Liver (tissue), 9 donors: ENCODE data around the gene MTG1. TPM values are rescaled to one million over a fixed set of nuclear protein-coding genes. Genes with fewer than 3 reads are reported as not detected.

ENCODE experiments used
- DNase-seq: peaks from one replicate; pipeline ENCODE4 v3.0.0-alpha.2; 2017; ENCODE audit warnings: low spot score
- H3K27ac ChIP-seq, 2 donors: one replicate each; pipeline ENCODE4 v1.7.0; 2013; ENCODE audit warnings: inconsistent platforms in 2 of 2, low read length in 2 of 2, control low read depth in 1 of 2, low read depth in 1 of 2, mild to moderate bottlenecking in 1 of 2
- H3K27me3 ChIP-seq, 4 donors: one replicate each; pipeline versions ENCODE4 v1.6.1 to v1.7.0; 2013; ENCODE audit warnings: low read length in 3 of 4, inconsistent platforms in 1 of 4, mild to moderate bottlenecking in 1 of 4, moderate library complexity in 1 of 4; ENCODE audit not compliant: control insufficient read depth in 4 of 4, insufficient read depth in 4 of 4
- H3K36me3 ChIP-seq, 4 donors: one replicate each; pipeline versions ENCODE4 v1.6.1 to v1.7.0; 2013; ENCODE audit warnings: low read length in 3 of 4, mild to moderate bottlenecking in 3 of 4, low read depth in 1 of 4, moderate library complexity in 1 of 4; ENCODE audit not compliant: control insufficient read depth in 4 of 4, insufficient read depth in 3 of 4
- H3K4me1 ChIP-seq, 4 donors: one replicate each; pipeline versions ENCODE4 v1.6.1 to v1.7.0; 2013; ENCODE audit warnings: low read length in 3 of 4, mild to moderate bottlenecking in 3 of 4, moderate library complexity in 1 of 4; ENCODE audit not compliant: control insufficient read depth in 4 of 4, insufficient read depth in 4 of 4
- H3K4me3 ChIP-seq, 3 donors: one replicate each; pipeline versions ENCODE4 v1.6.1 to v1.7.0; 2013; ENCODE audit warnings: low read length in 3 of 3, control low read depth in 1 of 3, low read depth in 1 of 3, mild to moderate bottlenecking in 1 of 3
- H3K9ac ChIP-seq, 2 donors: one replicate each; pipeline ENCODE4 v1.7.0; 2013; ENCODE audit warnings: low read length in 2 of 2, mild to moderate bottlenecking in 2 of 2, moderate library complexity in 2 of 2, control low read depth in 1 of 2, low read depth in 1 of 2
- H3K9me3 ChIP-seq, 4 donors: one replicate each; pipeline versions ENCODE4 v1.6.1 to v1.7.0; 2013; ENCODE audit warnings: low read length in 3 of 4; ENCODE audit not compliant: control insufficient read depth in 4 of 4
- CTCF ChIP-seq: fragments of 150-350 bp; IDR thresholded peaks from 2 replicates; pipeline ENCODE4 v1.5.1; 2017; ENCODE audit warnings: improper control_type of control experiment, low read depth, low read length; ENCODE audit not compliant: missing input control
- EGR1 ChIP-seq, 2 donors: IDR thresholded peaks; 2 replicates each; pipeline ENCODE4 v1.6.1; 2016 to 2018; ENCODE audit warnings: antibody characterized with exemption in 2 of 2, low read depth in 2 of 2
- HNF4A ChIP-seq, 2 donors: conservative IDR thresholded peaks; 2 replicates each; pipeline ENCODE4 v1.6.1; 2016; ENCODE audit warnings: antibody characterized with exemption in 2 of 2, mild to moderate bottlenecking in 2 of 2
- HNF4G ChIP-seq: IDR thresholded peaks from 2 replicates; pipeline ENCODE4 v1.6.1; 2016; ENCODE audit warnings: antibody characterized with exemption
- NR2F2 ChIP-seq: IDR thresholded peaks from 2 replicates; pipeline ENCODE4 v1.6.1; 2016; ENCODE audit warnings: antibody characterized with exemption
- TAF1 ChIP-seq: conservative IDR thresholded peaks from 2 replicates; pipeline ENCODE4 v1.6.1; 2016; ENCODE audit warnings: antibody characterized with exemption, mild to moderate bottlenecking
- YY1 ChIP-seq: IDR thresholded peaks from 2 replicates; pipeline ENCODE4 v1.6.1; 2016; ENCODE audit warnings: antibody characterized with exemption, mild to moderate bottlenecking
- WGBS: extraction: QIAGEN DNeasy Blood & Tissue Kit; methylation state at CpG from one replicate; pipeline ENCODE4 v1.1.7; 2013; 5-methylcytosine and 5-hydroxymethylcytosine counted together
- polyA plus RNA-seq, 2 donors: library from polyadenylated mRNA; stranded (reverse) in 1 of 2; unstranded in 1 of 2; fragments of 200-250 nt in 1 of 2; fragments of >200 nt in 1 of 2; fragmentation: Nextera tagmentation in 1 of 2; extraction: Ambion mirVana in 1 of 2; gene quantifications; one replicate each; pipeline versions ENCODE4 v1.2.1 to v1.2.3, GENCODE V29; 2013 to 2015
- total RNA-seq, 2 donors: library from RNA; depleted of rRNA; stranded (reverse); fragments of >200 nt; gene quantifications; one replicate each; pipeline ENCODE4 v1.2.3, GENCODE V29; 2014
- TF ChIP-seq, protein P1 (sequence below): IDR thresholded peaks from 2 replicates; pipeline ENCODE4 v1.6.1; 2016; ENCODE audit warnings: antibody characterized with exemption, mild to moderate bottlenecking
- TF ChIP-seq, protein P2 (sequence below): IDR thresholded peaks from 2 replicates; pipeline ENCODE4 v1.6.1; 2016; ENCODE audit warnings: antibody characterized with exemption
- donor health status: healthy.
- donor health status: healthy.
- donor health status: healthy.
- donor health status: healthy.
- donor health status: healthy.

MTG1 gene
- total and polyA plus RNA-seq, 4 donors, result 19.4 to 70.6 (median 38.2) TPM

DNA sequence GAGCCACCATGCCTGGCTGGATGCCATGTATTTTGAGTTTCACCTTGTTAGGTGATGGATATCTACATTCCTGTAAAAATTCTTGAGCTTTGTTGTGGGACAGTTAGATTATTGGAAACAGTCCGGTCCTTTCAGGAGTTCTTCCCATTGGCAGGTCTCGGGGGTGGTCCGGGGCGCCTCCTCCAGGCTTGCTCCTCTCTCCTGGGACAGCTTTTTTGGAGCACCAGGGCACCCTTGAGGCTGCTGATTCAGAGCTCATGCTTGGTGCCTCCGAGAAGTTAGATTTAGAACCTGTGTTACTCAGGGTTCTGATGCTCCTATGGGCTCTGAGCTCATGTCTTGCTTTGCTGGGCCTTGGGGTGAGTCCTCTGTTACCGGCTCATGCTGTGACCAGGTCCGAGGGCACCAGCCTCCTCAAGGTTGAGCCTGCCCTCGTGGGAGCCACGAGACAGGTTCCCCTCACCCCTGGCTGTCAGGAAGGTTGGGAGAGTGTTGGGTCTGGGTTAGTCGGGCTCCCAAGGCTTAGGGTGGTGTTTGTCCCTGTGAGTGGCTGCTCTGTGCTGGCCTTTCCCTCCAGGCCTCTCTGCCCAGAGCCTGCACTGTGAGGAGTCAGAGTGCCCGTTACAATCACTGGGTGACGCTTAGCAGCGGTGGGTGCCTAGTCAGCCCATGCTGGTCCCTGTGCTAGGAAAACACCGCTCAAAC is 24.5 kb downstream of the MTG1 start:
- Histone ChIP-seq H3K9ac (no peak overlapping the region), H3K9me3 (no peaks in the 10 kb centered on the region), H3K4me3 (no peak overlapping the region), H3K36me3 (peaks cover 6 to 17% (median 9%) of the 10 kb centered on the region in 4 donors), H3K4me1 (peaks cover 0 to 7% (median 4%) of the 10 kb centered on the region in 4 donors), H3K27ac (no peak overlapping the region), H3K27me3 (peaks cover 0 to 3% (median 0%) of the 10 kb centered on the region in 4 donors)
- TF ChIP-seq, protein P1, sequence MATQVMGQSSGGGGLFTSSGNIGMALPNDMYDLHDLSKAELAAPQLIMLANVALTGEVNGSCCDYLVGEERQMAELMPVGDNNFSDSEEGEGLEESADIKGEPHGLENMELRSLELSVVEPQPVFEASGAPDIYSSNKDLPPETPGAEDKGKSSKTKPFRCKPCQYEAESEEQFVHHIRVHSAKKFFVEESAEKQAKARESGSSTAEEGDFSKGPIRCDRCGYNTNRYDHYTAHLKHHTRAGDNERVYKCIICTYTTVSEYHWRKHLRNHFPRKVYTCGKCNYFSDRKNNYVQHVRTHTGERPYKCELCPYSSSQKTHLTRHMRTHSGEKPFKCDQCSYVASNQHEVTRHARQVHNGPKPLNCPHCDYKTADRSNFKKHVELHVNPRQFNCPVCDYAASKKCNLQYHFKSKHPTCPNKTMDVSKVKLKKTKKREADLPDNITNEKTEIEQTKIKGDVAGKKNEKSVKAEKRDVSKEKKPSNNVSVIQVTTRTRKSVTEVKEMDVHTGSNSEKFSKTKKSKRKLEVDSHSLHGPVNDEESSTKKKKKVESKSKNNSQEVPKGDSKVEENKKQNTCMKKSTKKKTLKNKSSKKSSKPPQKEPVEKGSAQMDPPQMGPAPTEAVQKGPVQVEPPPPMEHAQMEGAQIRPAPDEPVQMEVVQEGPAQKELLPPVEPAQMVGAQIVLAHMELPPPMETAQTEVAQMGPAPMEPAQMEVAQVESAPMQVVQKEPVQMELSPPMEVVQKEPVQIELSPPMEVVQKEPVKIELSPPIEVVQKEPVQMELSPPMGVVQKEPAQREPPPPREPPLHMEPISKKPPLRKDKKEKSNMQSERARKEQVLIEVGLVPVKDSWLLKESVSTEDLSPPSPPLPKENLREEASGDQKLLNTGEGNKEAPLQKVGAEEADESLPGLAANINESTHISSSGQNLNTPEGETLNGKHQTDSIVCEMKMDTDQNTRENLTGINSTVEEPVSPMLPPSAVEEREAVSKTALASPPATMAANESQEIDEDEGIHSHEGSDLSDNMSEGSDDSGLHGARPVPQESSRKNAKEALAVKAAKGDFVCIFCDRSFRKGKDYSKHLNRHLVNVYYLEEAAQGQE, result no peak
- no peak for TF ChIP-seq CTCF
- WGBS, result 97% methylated on average over 14 of the region's 14 CpGs
- DNase-seq, result no peak

GRCh38 chr10:133419211-133419950 is 25.4 kb downstream of the MTG1 start:
- TF ChIP-seq HNF4A (conservative IDR thresholded peaks at IDR 0.05) (no peak), EGR1 (IDR thresholded peaks at IDR 0.05; ENCODE audit: low read depth in 2 of 2) (no peak)
- Histone ChIP-seq H3K9ac (no peak overlapping the region), H3K36me3 (peaks cover 6 to 17% (median 9%) of the 10 kb centered on the region in 4 donors), H3K4me1 (peaks cover 0 to 10% (median 4%) of the 10 kb centered on the region in 4 donors), H3K9me3 (no peaks in the 10 kb centered on the region), H3K27me3 (peaks cover 0 to 3% (median 0%) of the 10 kb centered on the region in 4 donors), H3K4me3 (no peak overlapping the region), H3K27ac (no peak overlapping the region)
- 95% methylated on average over 34 of the region's 34 CpGs for WGBS
- DNase-seq, result peak; percentile 30

GRCh38 chr10:133420028-133420427 is 26.1 kb downstream of the MTG1 start:
- WGBS, result 96% methylated on average over 17 of the region's 17 CpGs
- no peak for TF ChIP-seq TAF1
- TF ChIP-seq, protein P1, result no peak
- no peak for TF ChIP-seq HNF4A (conservative IDR thresholded peaks at IDR 0.05)
- no peak for TF ChIP-seq CTCF
- no peak for TF ChIP-seq NR2F2
- no peak for TF ChIP-seq EGR1 (IDR thresholded peaks at IDR 0.05; ENCODE audit: low read depth in 2 of 2)
- TF ChIP-seq HNF4G, result no peak
- TF ChIP-seq, protein P2, sequence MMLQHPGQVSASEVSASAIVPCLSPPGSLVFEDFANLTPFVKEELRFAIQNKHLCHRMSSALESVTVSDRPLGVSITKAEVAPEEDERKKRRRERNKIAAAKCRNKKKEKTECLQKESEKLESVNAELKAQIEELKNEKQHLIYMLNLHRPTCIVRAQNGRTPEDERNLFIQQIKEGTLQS, result no peak
- no peak for TF ChIP-seq YY1

More at GRCh38 chr10:133420028-133420427, 26.1 kb downstream of the MTG1 start:
- Histone ChIP-seq H3K9ac (no peak overlapping the region), H3K27ac (no peak overlapping the region), H3K9me3 (no peaks in the 10 kb centered on the region), H3K27me3 (peaks cover 0 to 3% (median 0%) of the 10 kb centered on the region in 4 donors), H3K4me3 (no peak overlapping the region), H3K4me1 (peaks cover 0 to 10% (median 4%) of the 10 kb centered on the region in 4 donors), H3K36me3 (peaks cover 5 to 16% (median 9%) of the 10 kb centered on the region in 4 donors)
- no peak for DNase-seq
